ENCODE results near the gene ITGA1.

DNA sequence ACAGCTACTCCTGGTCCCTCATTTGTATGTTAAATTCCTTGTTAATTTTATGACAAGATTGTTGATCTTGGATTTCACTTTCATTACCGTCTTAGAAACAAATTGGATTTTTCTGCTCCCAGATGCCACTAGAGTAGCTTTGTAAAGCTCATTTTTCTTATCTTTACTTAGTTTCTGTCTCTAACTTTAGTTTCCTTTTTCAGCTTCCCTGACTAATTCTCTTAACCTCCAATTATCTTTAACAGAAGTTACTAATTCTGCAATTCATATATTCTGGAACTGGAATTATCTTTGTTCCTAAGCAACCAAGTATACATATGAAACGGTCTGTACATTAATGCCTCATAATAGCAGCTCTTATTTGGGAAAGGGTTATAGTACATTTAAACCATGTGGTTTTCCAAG, 16.7 kb downstream of the ITGA1 start:
- TF ChIP-seq CTCF (conservative IDR thresholded peaks at IDR 0.05; ENCODE audit: low read length): no peak
- no peak for TF ChIP-seq EZH2phosphoT487 (IDR thresholded peaks at IDR 0.05; ENCODE audit: borderline replicate concordance)

Measured in Loucy (cell line).